ENCODE results near the gene OGA. TPM values are rescaled to one million over a fixed set of nuclear protein-coding genes. Genes with fewer than 3 reads are reported as not detected.

The OGA gene
- 98.1 and 109 TPM in 2 replicates for total RNA-seq

DNA sequence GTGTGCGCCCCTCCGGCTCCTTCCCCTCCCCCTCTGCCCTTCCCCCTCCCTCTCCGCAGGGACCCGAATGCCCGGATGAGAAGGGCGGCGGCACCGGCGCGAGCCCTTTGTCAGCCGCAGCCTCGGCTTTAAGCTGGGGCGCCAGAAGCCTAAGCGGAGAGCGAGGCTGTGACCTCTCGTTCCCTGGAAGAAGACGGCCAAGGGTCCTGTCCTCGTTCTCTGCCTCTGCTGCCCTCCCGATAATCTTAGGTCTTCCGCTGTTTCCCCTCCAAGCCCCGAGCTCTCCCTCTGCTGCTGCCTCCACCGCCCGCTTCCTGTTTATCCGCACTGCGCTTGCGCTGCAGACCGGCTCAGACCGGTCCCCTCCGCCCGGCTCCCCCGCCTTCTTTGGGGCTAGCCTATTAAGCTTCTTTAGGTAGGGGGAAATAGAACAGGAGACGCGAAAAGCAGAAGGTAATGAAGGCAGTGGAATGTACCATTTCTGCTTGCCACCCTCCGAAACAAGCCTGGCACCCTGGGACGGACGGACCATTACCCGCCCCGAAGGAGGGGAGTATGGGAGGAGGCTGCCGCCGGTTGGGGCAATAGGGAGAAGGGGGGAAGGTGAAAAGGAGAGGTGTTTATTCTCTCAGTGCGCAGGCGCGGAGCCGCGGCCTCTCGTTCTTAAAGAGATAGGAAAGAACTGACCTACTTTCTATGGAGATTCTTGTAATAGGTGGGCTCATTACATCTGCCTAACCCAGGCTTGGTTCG lies at the start of gene OGA:
Gene OGA (minus strand): TSS at position 326 of the 753 bp plus-strand sequence. CDS start 422 bp downstream, outside the sequence.

DNA sequence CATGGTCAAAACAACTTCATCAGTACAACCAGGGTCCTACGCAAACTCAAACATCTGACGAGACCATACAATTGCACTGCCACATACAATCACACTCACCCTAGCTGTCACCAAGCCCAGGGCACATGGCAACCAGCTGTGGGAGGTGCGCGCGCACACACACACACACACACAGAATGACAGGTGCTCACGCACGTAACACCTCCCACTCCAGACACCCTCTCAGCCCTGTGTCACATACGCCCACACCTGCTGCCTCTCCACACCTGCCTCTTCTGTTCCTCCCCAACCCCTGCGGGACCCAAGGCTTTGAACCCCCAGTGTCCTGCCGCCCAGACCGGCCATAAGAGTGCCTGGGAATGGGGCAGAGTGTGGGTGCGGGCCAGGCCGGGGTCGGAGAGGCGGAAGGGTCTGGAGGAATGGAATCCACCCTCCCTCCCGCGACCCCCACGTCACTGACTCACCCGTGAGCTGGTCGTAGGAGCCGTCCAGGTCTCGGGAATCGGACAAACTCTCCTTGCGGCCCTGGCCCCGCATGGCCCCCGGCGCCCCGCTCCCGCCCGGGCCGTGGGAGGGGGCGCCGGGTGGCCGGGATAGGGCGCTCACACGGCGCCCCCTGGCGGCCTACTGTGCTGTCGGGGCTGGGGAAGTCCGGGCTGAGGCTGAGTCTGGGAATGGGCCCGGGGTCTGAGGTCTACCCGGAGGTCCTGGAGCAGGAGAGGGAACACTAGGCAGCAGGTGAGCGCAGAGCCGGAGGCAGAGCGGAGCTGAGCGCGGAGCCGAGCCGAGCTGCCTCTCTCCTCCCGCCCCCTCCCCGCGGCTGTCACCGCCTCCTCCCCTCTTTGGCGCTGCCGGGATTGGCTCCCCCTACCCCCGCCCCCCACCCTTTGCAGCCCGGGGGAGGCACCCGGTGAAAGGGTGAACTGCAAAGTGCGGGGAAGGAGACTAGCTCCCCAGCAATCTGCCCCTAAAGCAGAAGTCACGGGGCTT lies 25.1 kb upstream of the OGA start, which contains the start of gene KCNIP2:
Gene KCNIP2 (minus strand): TSS at position 769 of the 990 bp plus-strand sequence. CDS start 232 bp downstream, at position 537.

DNA sequence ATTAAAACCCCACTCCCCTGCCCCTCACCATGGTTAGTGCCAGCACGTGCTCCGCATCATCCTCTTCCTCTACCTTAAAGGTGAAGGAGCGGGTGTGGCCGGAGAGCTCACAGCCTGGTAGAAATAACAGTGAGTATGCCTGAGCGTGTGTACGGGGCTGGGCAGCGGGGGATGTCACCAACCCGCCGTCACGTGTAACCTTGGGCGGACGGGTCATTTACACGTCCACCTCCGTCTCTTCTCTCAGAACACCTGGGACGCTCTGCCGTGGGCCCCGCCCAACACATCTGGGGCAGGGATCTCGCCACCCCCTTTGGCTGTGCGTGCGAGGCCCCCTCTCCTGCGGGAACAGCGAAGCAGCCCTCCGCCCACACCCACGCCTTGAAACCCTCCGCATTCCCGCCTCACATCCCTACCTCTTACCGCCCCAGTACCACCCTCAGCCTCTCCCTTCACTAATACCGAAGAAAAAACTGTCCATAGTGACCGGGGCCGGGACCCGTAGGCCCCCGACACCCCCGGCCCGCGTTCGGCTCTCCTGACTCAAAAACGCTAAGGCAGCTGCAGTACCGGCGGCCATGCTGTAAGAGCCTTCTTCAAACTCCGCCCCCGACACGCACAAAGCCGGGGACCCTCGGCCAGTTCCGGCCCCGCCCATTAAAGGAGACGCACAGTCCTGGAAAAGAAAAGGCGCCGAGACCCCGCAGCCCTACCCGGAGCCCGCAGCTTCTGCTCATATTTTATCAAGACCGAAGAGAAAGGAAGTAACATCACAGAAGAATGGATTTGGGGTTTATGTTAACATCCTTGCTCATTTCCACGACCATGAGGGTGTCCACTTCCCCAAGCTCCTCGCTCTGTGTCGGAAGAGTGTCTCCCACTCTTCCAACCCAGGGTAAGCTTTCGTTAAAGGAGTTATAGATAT lies 35.2 kb downstream of the OGA start, which contains the start of gene NPM3:
Gene NPM3 (minus strand): TSS at position 636 of the 925 bp plus-strand sequence. CDS start 56 bp downstream, at position 580.

DNA sequence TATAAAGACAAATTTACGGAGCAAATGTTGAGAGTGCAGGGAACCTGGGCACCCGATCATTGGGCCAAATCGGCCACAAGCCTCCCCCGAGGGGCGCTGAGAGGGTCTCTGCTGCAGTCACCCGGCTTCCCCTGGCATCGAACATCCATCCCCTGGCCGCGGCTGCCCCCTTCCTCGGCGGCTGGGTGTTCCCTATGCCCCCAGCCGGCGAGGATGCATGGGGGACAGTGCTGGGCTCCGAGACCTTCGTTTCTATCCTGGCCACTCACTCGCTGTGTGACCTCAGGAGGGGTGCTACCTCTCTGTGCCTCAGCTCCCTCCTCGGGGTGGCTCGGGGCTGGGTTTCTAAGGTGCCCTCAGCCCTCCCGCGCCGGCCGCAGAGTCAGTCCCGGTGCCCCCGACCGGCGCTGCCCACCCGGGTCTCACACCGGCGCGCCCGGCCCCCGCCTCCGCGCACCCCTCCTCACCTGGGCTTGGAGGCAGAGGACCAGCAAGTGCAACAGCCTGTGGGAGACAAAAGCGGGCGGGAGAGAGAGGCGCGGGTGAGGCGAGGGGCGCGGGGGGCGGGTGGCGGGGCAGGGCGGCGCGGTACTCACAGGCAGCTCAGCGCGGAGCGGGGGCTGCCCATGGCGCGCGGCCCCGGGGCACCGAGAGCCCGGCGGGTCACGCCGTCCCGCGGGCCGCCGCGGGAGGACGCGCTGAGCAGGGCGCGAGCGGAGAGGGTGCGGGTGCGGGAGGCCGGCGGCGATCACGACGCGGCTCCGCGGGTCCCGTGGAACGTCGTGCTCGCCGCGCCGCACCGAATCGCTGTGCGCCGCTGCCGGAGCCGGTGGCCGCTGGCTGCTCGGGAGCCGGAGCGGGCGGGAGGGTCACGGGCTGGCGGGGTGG lies 42.7 kb downstream of the OGA start, which contains the start of gene FGF8:
Gene FGF8 (minus strand): TSS at position 842 of the 888 bp plus-strand sequence. CDS start 214 bp downstream, at position 628.

Other genes with a start within 250 kb of the OGA start
- 9.1 and 9.8 TPM in 2 replicates for gene POLL, start 230.2 kb downstream of the OGA start, total RNA-seq
- gene DPCD, start 230.1 kb downstream of the OGA start, total RNA-seq = 52.8 and 67.7 TPM in 2 replicates
- 49.0 and 75.7 TPM in 2 replicates for gene FBXW4, start 123.3 kb downstream of the OGA start, total RNA-seq
- 0.16 TPM in 1 of 2 replicates, not detected in the other for gene FGF8, start 42.3 kb downstream of the OGA start, total RNA-seq
- 93.2 and 113 TPM in 2 replicates for gene NPM3, start 35.0 kb downstream of the OGA start, total RNA-seq
- gene KCNIP2, start 25.4 kb upstream of the OGA start, total RNA-seq = 0.32 and 1.3 TPM in 2 replicates
- 9.3 and 9.4 TPM in 2 replicates for gene ARMH3, start 237.7 kb upstream of the OGA start, total RNA-seq
- gene HPS6, start 246.9 kb upstream of the OGA start, total RNA-seq = 18.4 and 22.4 TPM in 2 replicates

Data from bronchial smooth muscle cell (primary cell).